ENCODE measurements around the gene HELZ. TPM values are rescaled to one million over a fixed set of nuclear protein-coding genes. Genes with fewer than 3 reads are reported as not detected.

The HELZ gene, protein sequence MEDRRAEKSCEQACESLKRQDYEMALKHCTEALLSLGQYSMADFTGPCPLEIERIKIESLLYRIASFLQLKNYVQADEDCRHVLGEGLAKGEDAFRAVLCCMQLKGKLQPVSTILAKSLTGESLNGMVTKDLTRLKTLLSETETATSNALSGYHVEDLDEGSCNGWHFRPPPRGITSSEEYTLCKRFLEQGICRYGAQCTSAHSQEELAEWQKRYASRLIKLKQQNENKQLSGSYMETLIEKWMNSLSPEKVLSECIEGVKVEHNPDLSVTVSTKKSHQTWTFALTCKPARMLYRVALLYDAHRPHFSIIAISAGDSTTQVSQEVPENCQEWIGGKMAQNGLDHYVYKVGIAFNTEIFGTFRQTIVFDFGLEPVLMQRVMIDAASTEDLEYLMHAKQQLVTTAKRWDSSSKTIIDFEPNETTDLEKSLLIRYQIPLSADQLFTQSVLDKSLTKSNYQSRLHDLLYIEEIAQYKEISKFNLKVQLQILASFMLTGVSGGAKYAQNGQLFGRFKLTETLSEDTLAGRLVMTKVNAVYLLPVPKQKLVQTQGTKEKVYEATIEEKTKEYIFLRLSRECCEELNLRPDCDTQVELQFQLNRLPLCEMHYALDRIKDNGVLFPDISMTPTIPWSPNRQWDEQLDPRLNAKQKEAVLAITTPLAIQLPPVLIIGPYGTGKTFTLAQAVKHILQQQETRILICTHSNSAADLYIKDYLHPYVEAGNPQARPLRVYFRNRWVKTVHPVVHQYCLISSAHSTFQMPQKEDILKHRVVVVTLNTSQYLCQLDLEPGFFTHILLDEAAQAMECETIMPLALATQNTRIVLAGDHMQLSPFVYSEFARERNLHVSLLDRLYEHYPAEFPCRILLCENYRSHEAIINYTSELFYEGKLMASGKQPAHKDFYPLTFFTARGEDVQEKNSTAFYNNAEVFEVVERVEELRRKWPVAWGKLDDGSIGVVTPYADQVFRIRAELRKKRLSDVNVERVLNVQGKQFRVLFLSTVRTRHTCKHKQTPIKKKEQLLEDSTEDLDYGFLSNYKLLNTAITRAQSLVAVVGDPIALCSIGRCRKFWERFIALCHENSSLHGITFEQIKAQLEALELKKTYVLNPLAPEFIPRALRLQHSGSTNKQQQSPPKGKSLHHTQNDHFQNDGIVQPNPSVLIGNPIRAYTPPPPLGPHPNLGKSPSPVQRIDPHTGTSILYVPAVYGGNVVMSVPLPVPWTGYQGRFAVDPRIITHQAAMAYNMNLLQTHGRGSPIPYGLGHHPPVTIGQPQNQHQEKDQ (N-terminal part only)
- 35.7 and 51.1 TPM in 2 replicates for total RNA-seq

DNA sequence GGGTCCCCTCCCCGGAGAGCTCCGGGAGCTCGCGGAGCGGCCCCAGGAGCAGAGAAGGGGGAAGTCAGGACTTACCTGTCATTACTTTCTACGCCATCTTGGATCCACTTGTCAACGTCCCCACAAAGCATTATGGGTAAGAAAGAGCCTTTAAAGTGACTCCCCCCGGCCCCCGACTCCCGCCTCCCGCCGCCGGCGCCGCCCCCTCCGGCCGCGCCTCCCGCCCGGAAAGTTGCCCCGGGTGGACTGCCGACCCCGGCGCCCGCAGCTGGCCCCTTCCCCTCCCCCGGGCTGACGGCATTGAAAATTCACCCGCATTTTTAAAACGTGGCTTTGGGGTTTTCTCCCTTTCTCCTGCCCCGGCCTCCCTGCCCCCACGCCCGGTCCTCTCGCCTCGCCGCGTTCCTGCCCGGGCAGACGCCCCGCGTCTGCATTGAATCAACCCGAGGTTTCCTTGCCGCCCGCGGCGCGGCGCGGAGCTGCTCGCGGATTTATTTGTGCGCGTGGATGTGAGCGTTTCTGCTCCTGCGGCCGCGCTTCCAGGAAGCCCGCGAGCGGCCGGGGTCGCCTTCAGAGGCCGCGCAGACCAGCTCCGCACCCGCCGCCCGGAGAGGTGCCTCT lies at the start of gene HELZ:
Gene HELZ (minus strand): TSS at position 124 of the 621 bp plus-strand sequence. CDS start 26,392 bp downstream, outside the sequence.
- no peak for FAIRE-seq
- H3K36me3 ChIP-seq (ENCODE audit: control insufficient read depth, insufficient read depth, low read length): no peaks in the 10 kb centered on the region
- DNase-seq (ENCODE audit: low read depth): peak; percentile 82
- H3K27me3 ChIP-seq (ENCODE audit: control insufficient read depth, insufficient read depth, low read length): no peaks in the 10 kb centered on the region
- TF ChIP-seq, protein P1, sequence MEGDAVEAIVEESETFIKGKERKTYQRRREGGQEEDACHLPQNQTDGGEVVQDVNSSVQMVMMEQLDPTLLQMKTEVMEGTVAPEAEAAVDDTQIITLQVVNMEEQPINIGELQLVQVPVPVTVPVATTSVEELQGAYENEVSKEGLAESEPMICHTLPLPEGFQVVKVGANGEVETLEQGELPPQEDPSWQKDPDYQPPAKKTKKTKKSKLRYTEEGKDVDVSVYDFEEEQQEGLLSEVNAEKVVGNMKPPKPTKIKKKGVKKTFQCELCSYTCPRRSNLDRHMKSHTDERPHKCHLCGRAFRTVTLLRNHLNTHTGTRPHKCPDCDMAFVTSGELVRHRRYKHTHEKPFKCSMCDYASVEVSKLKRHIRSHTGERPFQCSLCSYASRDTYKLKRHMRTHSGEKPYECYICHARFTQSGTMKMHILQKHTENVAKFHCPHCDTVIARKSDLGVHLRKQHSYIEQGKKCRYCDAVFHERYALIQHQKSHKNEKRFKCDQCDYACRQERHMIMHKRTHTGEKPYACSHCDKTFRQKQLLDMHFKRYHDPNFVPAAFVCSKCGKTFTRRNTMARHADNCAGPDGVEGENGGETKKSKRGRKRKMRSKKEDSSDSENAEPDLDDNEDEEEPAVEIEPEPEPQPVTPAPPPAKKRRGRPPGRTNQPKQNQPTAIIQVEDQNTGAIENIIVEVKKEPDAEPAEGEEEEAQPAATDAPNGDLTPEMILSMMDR (IDR thresholded peaks at IDR 0.05; ENCODE audit: insufficient read depth, low read length, severe bottlenecking): no peak
- peak within 1 kb of the TSS; percentile 50 for H3K4me3 ChIP-seq (ENCODE audit: low read depth, low read length)

DNA sequence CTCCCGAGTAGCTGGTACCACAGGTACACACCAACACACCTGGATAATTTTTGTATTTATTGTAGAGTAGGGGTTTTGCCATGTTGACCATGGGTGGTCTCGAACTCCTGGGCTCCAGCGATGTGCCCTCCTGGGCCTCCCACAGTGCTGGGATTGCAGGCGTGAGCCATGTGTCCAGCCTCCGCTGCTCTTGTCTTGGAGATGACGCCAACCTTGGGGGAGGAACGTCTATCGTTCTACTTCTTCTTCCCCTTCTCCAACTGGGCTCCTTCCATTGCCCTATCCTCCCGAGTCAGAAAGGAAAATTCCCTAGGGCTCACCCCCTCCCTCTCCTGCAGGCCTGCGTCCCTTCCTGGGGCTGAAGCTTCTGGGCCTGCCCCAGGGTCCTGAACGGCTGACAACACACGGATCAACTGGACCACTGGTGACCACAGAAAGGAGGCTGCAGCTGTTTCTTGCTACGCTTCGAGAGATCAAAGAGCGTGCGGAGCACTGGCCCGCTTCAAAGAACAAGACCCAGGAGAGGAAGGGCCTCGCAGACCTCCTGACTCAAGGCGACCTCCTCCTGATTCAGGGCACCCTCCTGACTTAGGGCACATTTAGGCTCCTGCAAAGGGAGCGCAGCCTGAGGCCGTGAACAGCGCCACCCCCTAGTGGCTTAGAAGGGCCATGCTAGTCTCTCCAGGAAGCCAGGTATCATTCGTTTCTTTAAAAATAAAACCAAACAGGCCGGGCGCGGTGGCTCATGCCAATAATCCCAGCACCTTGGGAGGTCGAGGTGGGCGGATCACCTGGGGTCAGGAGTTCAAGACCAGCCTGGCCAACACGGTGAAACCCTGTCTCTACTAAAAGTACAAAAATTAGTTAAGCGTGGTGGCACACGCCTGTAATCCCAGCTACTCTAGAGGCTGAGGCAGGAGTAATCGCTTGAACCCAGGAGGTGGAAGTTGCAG lies 48.5 kb upstream of the HELZ start:
- FAIRE-seq (no peak), DNase-seq (ENCODE audit: low read depth) (peak; percentile 52)
- no peaks in the 10 kb centered on the region for H3K36me3 ChIP-seq (ENCODE audit: control insufficient read depth, insufficient read depth, low read length)
- H3K27me3 ChIP-seq (ENCODE audit: control insufficient read depth, insufficient read depth, low read length): no peaks in the 10 kb centered on the region
- H3K4me3 ChIP-seq (ENCODE audit: low read depth, low read length): no peak overlapping the region
- TF ChIP-seq, protein P1 (IDR thresholded peaks at IDR 0.05; ENCODE audit: insufficient read depth, low read length, severe bottlenecking): peak; percentile 90

DNA sequence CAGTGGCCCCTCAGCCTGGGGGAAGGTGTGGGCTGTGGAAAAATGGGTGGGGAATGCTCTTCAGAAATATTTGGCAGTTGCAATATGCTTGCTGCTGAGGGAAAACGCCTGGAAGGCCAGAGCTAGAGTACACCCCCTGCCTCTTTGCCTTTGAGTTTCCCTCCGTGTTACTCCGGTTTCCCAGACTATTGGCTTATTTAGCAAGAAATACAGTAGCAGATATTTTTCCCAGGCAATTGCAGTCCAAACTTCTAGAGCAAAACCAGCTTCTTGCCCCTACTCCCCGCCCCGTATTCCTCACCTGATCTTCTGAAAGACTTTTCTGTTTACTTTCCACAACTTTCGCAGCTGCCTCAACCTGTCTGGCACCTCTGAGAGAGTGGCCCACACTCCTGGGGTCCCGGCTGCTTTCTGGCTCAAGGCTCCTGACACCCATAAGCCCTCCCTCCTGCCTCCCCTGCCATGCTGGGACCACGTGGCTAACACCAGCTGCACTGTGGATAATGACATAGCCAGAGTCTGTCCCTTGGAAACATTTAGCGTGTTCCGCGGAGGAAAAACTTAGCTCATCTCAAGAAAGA lies 45.8 kb upstream of the HELZ start:
- TF ChIP-seq, protein P1 (IDR thresholded peaks at IDR 0.05; ENCODE audit: insufficient read depth, low read length, severe bottlenecking): no peak
- no peaks in the 10 kb centered on the region for H3K27me3 ChIP-seq (ENCODE audit: control insufficient read depth, insufficient read depth, low read length)
- DNase-seq (ENCODE audit: low read depth) (no peak), FAIRE-seq (no peak)
- H3K36me3 ChIP-seq (ENCODE audit: control insufficient read depth, insufficient read depth, low read length): no peaks in the 10 kb centered on the region
- no peak overlapping the region for H3K4me3 ChIP-seq (ENCODE audit: low read depth, low read length)

DNA sequence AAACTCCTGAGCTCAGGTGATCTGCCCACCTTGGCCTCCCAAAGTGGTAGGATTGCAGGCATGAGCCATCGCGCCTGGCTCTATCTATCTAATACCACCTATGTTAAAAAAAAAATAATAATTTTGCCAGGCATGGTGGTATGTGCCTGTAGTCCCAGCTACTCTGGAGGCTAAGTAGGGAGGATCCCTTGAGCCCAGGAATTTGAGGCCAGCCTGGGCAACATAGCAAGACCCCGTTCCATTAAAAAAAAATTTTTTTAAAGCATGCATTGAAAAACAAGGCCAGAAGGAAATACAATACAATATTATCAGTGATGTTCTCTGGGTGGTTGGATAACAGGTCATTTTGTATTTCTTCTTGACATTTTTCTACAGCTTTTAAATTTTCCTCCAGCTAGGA lies 45.2 kb upstream of the HELZ start:
- Histone ChIP-seq H3K4me3 (ENCODE audit: low read depth, low read length) (no peak overlapping the region), H3K36me3 (ENCODE audit: control insufficient read depth, insufficient read depth, low read length) (no peaks in the 10 kb centered on the region), H3K27me3 (ENCODE audit: control insufficient read depth, insufficient read depth, low read length) (no peaks in the 10 kb centered on the region)
- FAIRE-seq (no peak), DNase-seq (ENCODE audit: low read depth) (no peak)
- TF ChIP-seq, protein P1 (IDR thresholded peaks at IDR 0.05; ENCODE audit: insufficient read depth, low read length, severe bottlenecking): no peak

Data from bronchial epithelial cell (primary cell).